Ovary (tissue), 9 donors: ENCODE data around the gene DLD. TPM values are rescaled to one million over a fixed set of nuclear protein-coding genes. Genes with fewer than 3 reads are reported as not detected.
A peak's percentile ranks its signal among the peaks of the same experiment; 100 is the strongest.

Source experiments
- DNase-seq, 5 donors: peaks; one replicate each; pipeline ENCODE4 v3.0.0-alpha.2; 2019 to 2020
- H3K27ac ChIP-seq, 2 donors: fragments of 200-600 bp; one replicate each; pipeline versions ENCODE4 v1.5.1 to v1.8.0; 2019 to 2022
- H3K27me3 ChIP-seq: fragments of 200-600 bp; one replicate; pipeline ENCODE4 v1.8.0; 2022
- H3K36me3 ChIP-seq: fragments of 200-600 bp; sonication (generic); one replicate; pipeline ENCODE4 v1.5.1; 2019
- H3K4me1 ChIP-seq: one replicate; pipeline ENCODE4 v1.8.1; 2013; ENCODE audit warnings: mild to moderate bottlenecking, moderate library complexity; ENCODE audit not compliant: insufficient read depth
- H3K4me3 ChIP-seq: fragments of 200-600 bp; sonication (generic); one replicate; pipeline ENCODE4 v1.5.1; 2017
- H3K9me3 ChIP-seq, 2 donors: fragments of 200-600 bp in 1 of 2; sonication (generic) in 1 of 2; one replicate each; pipeline versions ENCODE4 v1.5.1 to v1.8.1; 2013 to 2019; ENCODE audit warnings: mild to moderate bottlenecking in 1 of 2, moderate library complexity in 1 of 2
- EP300 ChIP-seq: sonication (generic); formaldehyde crosslinking; IDR thresholded peaks from one replicate; pipeline ENCODE4 v1.6.1; 2017; ENCODE audit warnings: antibody characterized with exemption
- POLR2A ChIP-seq: fragments of 450-650 bp; IDR thresholded peaks from one replicate; pipeline ENCODE4 v1.6.1; 2017; ENCODE audit warnings: antibody characterized with exemption, mild to moderate bottlenecking, moderate library complexity
- WGBS, 3 donors: extraction: QIAGEN DNeasy Blood & Tissue Kit in 1 of 3; methylation state at CpG; one replicate each; pipeline versions ENCODE4 v1.1.5 to v1.1.7; 2013 to 2017; 5-methylcytosine and 5-hydroxymethylcytosine counted together
- intact Hi-C, 4 donors: fragments of 100-400 bp; cut with DNase I; formaldehyde crosslinking; loops; one replicate each; pipeline versions ENCODE4 v1.11.0 to v1.15.1; 2022 to 2023
- polyA plus RNA-seq, 2 donors: library from polyadenylated mRNA; stranded (reverse); fragments of 200-250 nt in 1 of 2; fragments of 350-450 nt in 1 of 2; fragmentation: Illumina TruSeq in 1 of 2; extraction: RNeasy Lipid Tissue Mini Kit (QIAGEN cat#74804) in 1 of 2; gene quantifications; one replicate each; pipeline ENCODE4 v1.2.3, GENCODE V29; 2013 to 2014
- total RNA-seq, 7 donors: library from RNA; depleted of rRNA in 2 of 7; stranded (reverse); fragments of >200 nt in 2 of 7; fragmentation: NEBNext Ultra II Directional in 3 of 7; extraction: Animal tissue kit (Norgen Biotek cat#: 25700) in 3 of 7; gene quantifications; one replicate each; pipeline versions ENCODE4 v1.1.0 to v1.2.4, GENCODE V29; 2016 to 2023
- TF ChIP-seq, protein P1 (sequence below), 3 donors: fragments of 450-650 bp in 2 of 3; fragments of 200-600 bp in 1 of 3; IDR thresholded peaks; one replicate each; pipeline versions ENCODE4 v1.5.1 to v1.8.0; 2016 to 2022; ENCODE audit warnings: antibody characterized with exemption in 3 of 3, mild to moderate bottlenecking in 1 of 3
- donor health status: DM: no; HTN: no; CAD: no; lungs with moderate emphysema.
- donor health status: DM: no; HTN: no; CAD: no.
- donor health status: Bipolar disorder and iron deficiency.
- donor health status: DM: yes; HTN: yes; CAD: no.
- donor health status: DM: no; HTN: no; CAD: no.
- donor health status: DM: yes; HTN: yes; CAD: no.

DLD gene
- total and polyA plus RNA-seq, 9 donors: 35.4 to 92.9 (median 49.7) TPM

DNA sequence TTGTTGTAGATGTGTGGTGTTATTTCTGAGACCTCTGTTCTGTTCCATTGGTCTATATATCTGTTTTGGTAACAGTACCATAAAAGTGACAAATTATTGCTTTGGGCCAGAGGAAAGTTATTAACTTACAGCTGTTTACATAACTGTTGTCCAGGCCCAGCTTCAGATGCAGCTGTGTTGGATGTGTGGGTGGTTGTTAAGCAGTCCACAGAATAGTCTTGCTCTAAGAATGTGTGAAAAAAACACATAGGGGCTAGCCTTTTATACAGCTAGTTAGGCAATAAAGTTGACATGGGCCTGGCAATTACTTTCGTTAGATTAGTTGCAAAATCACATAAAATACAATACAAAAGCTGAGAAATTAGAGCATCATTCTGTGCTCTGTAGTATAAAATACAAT lies 31.9 kb downstream of the DLD start:
- no peaks in the 10 kb centered on the region for H3K4me1 ChIP-seq
- H3K36me3 ChIP-seq: no peaks in the 10 kb centered on the region
- H3K27me3 ChIP-seq: no peaks in the 10 kb centered on the region
- TF ChIP-seq, protein P1, sequence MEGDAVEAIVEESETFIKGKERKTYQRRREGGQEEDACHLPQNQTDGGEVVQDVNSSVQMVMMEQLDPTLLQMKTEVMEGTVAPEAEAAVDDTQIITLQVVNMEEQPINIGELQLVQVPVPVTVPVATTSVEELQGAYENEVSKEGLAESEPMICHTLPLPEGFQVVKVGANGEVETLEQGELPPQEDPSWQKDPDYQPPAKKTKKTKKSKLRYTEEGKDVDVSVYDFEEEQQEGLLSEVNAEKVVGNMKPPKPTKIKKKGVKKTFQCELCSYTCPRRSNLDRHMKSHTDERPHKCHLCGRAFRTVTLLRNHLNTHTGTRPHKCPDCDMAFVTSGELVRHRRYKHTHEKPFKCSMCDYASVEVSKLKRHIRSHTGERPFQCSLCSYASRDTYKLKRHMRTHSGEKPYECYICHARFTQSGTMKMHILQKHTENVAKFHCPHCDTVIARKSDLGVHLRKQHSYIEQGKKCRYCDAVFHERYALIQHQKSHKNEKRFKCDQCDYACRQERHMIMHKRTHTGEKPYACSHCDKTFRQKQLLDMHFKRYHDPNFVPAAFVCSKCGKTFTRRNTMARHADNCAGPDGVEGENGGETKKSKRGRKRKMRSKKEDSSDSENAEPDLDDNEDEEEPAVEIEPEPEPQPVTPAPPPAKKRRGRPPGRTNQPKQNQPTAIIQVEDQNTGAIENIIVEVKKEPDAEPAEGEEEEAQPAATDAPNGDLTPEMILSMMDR (IDR thresholded peaks at IDR 0.05): no peak
- TF ChIP-seq POLR2A (no peak), EP300 (no peak)
- H3K9me3 ChIP-seq: no peaks in the 10 kb centered on the region
- no peak overlapping the region for H3K27ac ChIP-seq
- 41 to 70% (median 52%) methylated on average over 1 of the region's 1 CpG for WGBS, 3 donors
- intact Hi-C loops: no loop called here
- no peak overlapping the region for H3K4me3 ChIP-seq
- DNase-seq: no peak

DNA sequence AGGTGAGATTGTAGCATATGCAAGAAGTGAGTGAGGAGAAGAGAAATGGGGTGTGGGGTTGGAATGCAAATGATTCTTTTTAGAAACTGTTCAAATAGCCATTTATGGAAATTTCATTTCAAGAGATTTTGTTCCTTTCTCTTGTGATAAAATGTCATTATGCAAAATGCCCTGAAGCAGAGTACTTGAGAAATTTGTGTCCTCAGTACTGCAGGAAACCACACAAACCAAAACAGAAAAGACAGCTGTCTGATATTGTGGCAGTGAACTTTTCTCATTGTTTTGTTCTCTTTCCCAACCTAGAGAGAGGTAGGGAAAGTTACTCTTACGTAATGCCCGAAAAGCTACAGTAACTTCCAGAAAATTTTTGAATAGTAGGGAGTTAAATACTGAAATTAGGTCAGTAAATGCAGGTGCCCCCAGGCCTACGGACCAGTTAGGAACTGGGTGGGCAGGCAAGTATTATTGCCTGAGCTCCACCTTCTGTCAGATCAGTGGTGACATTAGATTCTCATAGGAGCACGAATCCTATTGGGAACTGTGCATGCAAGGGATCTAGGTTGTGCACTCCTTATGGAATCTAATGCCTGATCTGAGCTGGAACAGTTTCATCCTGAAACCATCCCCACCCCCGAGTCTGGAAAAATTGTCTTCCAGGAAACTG lies 34.0 kb downstream of the DLD start:
- Histone ChIP-seq H3K4me3 (no peak overlapping the region), H3K9me3 (no peaks in the 10 kb centered on the region), H3K36me3 (no peaks in the 10 kb centered on the region), H3K4me1 (no peaks in the 10 kb centered on the region), H3K27me3 (no peaks in the 10 kb centered on the region), H3K27ac (no peak overlapping the region)
- TF ChIP-seq, protein P1 (IDR thresholded peaks at IDR 0.05): no peak
- TF ChIP-seq EP300 (no peak), POLR2A (no peak)
- DNase-seq: no peak
- WGBS, 3 donors: 74 to 84% (median 77%) methylated on average over 5 of the region's 5 CpGs
- intact Hi-C loops: no loop called here

DNA sequence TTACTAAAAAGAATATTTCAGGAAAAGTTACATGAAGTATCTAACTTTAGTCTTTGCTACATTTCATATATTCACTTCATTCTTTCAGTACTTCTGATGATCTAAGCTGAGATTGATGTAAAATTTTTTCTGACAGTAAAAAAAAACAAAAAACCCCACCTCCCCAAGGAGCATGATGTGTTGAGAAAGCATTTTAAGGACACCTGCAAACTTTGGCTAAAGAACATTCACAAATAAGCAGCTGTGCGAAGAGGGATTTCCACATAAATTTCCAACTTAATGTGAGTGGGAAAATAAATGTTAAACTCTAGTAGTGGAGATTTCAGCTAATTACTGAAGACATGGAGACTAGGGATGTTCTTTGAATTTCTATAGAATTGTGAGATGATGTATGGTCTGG lies 35.5 kb downstream of the DLD start:
- WGBS, 3 donors: 89 to 95% (median 93%) methylated on average over 1 of the region's 1 CpG
- H3K4me3 ChIP-seq: no peak overlapping the region
- intact Hi-C loops: no loop called here
- no peaks in the 10 kb centered on the region for H3K4me1 ChIP-seq
- no peak overlapping the region for H3K27ac ChIP-seq
- no peaks in the 10 kb centered on the region for H3K36me3 ChIP-seq
- H3K9me3 ChIP-seq: no peaks in the 10 kb centered on the region
- H3K27me3 ChIP-seq: no peaks in the 10 kb centered on the region
- no peak for TF ChIP-seq EP300
- no peak for TF ChIP-seq POLR2A
- TF ChIP-seq, protein P1 (IDR thresholded peaks at IDR 0.05): no peak
- DNase-seq: no peak

DNA sequence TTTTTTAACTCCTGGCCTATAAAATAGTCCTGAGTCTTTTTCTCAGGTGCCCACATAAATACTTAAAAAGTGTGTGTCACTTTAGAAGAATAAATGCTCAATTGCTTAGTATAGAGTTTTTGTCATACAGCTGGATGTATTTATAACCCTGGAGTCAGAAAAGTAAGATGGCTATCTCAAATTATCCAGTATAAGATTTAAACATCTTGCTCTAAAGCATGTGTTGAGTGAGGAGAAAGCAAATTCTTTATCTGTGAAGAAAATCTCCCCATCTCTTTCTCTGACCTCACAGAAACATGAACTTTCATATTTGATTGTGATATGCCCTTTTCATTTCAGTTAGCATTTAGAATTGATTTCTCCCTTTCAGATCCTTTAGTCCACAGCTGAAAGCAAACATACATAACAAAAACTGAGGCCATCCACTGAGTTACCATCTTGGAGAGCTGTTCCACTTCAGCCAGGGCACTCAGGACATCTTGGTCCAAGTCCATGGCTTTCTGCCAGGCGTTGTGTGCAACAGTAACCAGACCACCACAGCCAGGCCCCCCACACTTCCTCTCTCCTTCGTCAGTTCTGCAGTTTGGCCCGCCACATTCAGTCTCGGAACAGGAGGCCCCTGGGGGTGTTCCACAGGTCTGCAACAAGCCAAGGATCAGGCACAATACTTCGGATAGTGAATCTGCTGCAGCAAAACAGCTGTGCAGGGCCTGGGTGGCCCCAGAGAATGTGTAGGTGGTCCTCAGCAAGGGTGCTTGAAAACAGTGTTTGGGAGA lies 40.9 kb downstream of the DLD start:
- intact Hi-C loops: no loop called here
- TF ChIP-seq, protein P1 (IDR thresholded peaks at IDR 0.05): no peak
- TF ChIP-seq POLR2A: no peak
- no peak for TF ChIP-seq EP300
- no peak overlapping the region for H3K27ac ChIP-seq
- no peak overlapping the region for H3K4me3 ChIP-seq
- no peaks in the 10 kb centered on the region for H3K9me3 ChIP-seq
- no peaks in the 10 kb centered on the region for H3K4me1 ChIP-seq
- DNase-seq: peak in 2 of 5 donors; percentile 40 to 57
- WGBS, 3 donors: 22 to 38% (median 26%) methylated on average over 5 of the region's 5 CpGs
- H3K36me3 ChIP-seq: no peaks in the 10 kb centered on the region
- H3K27me3 ChIP-seq: no peaks in the 10 kb centered on the region
